SU-DHL-6 (cell line): Measurements from ENCODE around the gene SLC7A7.
"Not testable (repeated sequence)": the region's sequence is repeated elsewhere in the genome, so short reads cannot be mapped to it uniquely, and the experiment has no call there.

Experiments
- H2AFZ ChIP-seq: fragments of 200-600 bp; sonication (generic); 2 replicates; pipeline ENCODE4 v1.6.1; 2014; ENCODE audit warnings: low read depth, mild to moderate bottlenecking, moderate library complexity, mixed read lengths, antibody characterized with exemption, low read length; ENCODE audit not compliant: severe bottlenecking
- H3F3A ChIP-seq: fragments of 200-600 bp; shearing (Covaris generic); 2 replicates; pipeline ENCODE4 v1.6.0; 2016; ENCODE audit warnings: antibody characterized with exemption, mild to moderate bottlenecking; ENCODE audit not compliant: insufficient read depth
- H3K27ac ChIP-seq: fragments of 200-600 bp; sonication (generic); 2 replicates; pipeline ENCODE4 v1.5.1; 2016; ENCODE audit warnings: low read depth, mild to moderate bottlenecking, low read length, moderate library complexity, mixed read lengths
- H3K27me3 ChIP-seq: fragments of 200-600 bp; sonication (generic), shearing (Covaris generic); 2 replicates; pipeline ENCODE4 v1.6.0; 2014; ENCODE audit warnings: mild to moderate bottlenecking, low read length
- H3K36me3 ChIP-seq: fragments of 200-600 bp; sonication (generic); 2 replicates; pipeline ENCODE4 v1.6.1; 2014; ENCODE audit warnings: mild to moderate bottlenecking, low read length, mixed read lengths
- H3K4me2 ChIP-seq: fragments of 300-600, 200-600 bp; shearing (Covaris generic), sonication (generic); 2 replicates; pipeline ENCODE4 v1.6.0; 2014; ENCODE audit warnings: low read length, low read depth, mild to moderate bottlenecking; ENCODE audit not compliant: poor library complexity, severe bottlenecking
- H3K4me3 ChIP-seq: fragments of 200-600 bp; sonication (generic); 2 replicates; pipeline ENCODE4 v1.5.1; 2014; ENCODE audit warnings: antibody characterized with exemption, low read length, mild to moderate bottlenecking, mixed read lengths; ENCODE audit not compliant: insufficient read depth, poor library complexity, severe bottlenecking
- H3K79me2 ChIP-seq: fragments of 200-600 bp; sonication (generic); 2 replicates; pipeline ENCODE4 v1.6.1; 2014; ENCODE audit warnings: mild to moderate bottlenecking, low read length, moderate library complexity; ENCODE audit not compliant: insufficient read depth
- H3K9ac ChIP-seq: fragments of 200-600 bp; sonication (generic); 2 replicates; pipeline ENCODE4 v1.7.0; 2014; ENCODE audit warnings: mild to moderate bottlenecking, low read length
- H3K9me2 ChIP-seq: fragments of 200-600 bp; sonication (generic); replicated peaks from 2 replicates; pipeline ENCODE4 v1.6.1; 2014; ENCODE audit warnings: low read length; ENCODE audit not compliant: insufficient read depth
- H3K9me3 ChIP-seq: fragments of 200-600 bp; sonication (generic); 2 replicates; pipeline ENCODE4 v1.6.1; 2014; ENCODE audit warnings: low read length, mixed read lengths; ENCODE audit not compliant: insufficient read depth
- H4K20me1 ChIP-seq: fragments of 200-600 bp; sonication (generic); 2 replicates; pipeline ENCODE4 v1.6.1; 2014; ENCODE audit warnings: low read depth, mild to moderate bottlenecking, antibody characterized with exemption, low read length, moderate library complexity, mixed read lengths
- EZH2phosphoT487 ChIP-seq: fragments of 200-600 bp; sonication (generic), shearing (Covaris generic); conservative IDR thresholded peaks from 2 replicates; pipeline ENCODE4 v1.6.1; 2018; ENCODE audit warnings: mild to moderate bottlenecking, antibody characterized with exemption, low read length, moderate library complexity, mixed read lengths
- TF ChIP-seq, protein P1 (sequence below): fragments of 200-600 bp; sonication (generic); IDR thresholded peaks from one replicate; pipeline ENCODE4 v1.5.1; 2017; ENCODE audit warnings: antibody characterized with exemption, mild to moderate bottlenecking, low read length, moderate library complexity; ENCODE audit not compliant: insufficient read depth, poor library complexity, severe bottlenecking

SLC7A7 gene

DNA sequence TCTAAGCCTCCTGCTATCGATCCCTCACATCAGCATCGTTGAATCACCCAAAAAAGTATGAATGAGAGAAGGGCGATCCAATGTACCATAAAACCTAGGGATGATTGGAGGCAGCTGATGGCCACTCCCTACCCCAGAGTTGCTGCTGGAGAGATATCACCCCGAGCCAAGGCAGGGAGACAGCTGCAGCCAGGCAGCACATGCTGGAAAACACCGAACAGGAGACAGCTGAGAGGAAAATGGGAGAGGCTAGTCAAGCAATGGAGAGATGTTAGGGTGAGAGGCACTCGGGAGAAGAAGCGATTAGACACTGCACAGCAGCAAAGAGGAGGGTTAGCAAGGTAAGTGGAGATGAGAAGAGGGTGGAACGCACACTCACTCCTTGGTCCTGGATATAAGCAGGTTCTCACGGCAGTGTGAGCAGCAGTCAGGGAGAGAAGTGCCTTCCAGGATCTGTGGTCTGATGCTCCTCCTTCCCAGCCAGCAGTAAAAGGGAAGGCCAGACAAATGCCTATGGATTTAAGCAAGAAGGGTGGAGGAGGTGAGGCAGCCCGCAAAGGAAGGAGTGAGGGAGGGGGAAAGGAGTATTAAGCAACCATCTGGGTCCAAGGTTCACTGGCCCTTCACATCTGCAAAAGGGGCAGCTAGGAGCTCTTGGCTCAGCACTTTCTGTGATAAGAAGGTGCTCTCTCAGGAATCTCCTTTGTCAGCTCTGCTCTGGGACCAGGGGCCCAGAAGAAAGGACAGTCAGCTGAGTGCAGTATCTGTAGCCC is at the start of gene SLC7A7:
Gene SLC7A7, minus strand, starts transcription at position 495 of the 773 bp plus-strand sequence. CDS start 2,037 bp downstream, outside the sequence.
- peaks cover 16% of the 10 kb centered on the region for H3F3A ChIP-seq
- H3K4me3 ChIP-seq = peak within 1 kb of the TSS; percentile 43
- H3K4me2 ChIP-seq = peak within 1 kb of the TSS; percentile 70
- H3K36me3 ChIP-seq = no peaks in the 10 kb centered on the region
- H3K79me2 ChIP-seq = peaks cover 6% of the 10 kb centered on the region; the same call in 1 of the 2 replicates
- H3K9me3 ChIP-seq = no peaks in the 10 kb centered on the region
- H3K9ac ChIP-seq = peak within 1 kb of the TSS; percentile 65
- H3K27me3 ChIP-seq = no peaks in the 10 kb centered on the region
- H4K20me1 ChIP-seq = no peaks in the 10 kb centered on the region
- TF ChIP-seq, protein P1, sequence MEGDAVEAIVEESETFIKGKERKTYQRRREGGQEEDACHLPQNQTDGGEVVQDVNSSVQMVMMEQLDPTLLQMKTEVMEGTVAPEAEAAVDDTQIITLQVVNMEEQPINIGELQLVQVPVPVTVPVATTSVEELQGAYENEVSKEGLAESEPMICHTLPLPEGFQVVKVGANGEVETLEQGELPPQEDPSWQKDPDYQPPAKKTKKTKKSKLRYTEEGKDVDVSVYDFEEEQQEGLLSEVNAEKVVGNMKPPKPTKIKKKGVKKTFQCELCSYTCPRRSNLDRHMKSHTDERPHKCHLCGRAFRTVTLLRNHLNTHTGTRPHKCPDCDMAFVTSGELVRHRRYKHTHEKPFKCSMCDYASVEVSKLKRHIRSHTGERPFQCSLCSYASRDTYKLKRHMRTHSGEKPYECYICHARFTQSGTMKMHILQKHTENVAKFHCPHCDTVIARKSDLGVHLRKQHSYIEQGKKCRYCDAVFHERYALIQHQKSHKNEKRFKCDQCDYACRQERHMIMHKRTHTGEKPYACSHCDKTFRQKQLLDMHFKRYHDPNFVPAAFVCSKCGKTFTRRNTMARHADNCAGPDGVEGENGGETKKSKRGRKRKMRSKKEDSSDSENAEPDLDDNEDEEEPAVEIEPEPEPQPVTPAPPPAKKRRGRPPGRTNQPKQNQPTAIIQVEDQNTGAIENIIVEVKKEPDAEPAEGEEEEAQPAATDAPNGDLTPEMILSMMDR = no peak
- no peak for TF ChIP-seq EZH2phosphoT487
- peak within 1 kb of the TSS; percentile 68 for H3K27ac ChIP-seq
- no peaks in the 10 kb centered on the region for H3K9me2 ChIP-seq
- H2AFZ ChIP-seq = peak within 1 kb of the TSS; percentile 44

DNA sequence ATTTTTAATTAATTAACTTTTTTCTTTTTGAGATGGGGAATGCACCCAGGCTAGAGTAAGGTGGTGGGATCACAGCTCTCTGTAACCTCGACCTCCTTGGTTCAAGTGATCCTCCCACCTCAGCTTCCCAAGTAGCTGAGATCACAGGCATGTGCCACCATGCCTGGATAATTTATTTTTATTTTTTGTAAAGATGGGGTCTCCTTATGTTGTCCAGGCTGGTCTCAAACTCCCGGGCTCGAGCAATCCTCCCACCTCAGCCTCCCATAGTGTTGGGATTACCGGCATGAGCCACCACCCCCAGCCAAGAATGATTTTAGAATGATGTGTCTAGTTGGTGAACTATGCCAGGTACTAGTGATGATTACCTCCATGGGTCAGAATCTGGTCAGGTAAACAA is 49.7 kb upstream of the SLC7A7 start:
- no peaks in the 10 kb centered on the region for H3K27me3 ChIP-seq
- no peak overlapping the region for H3K4me3 ChIP-seq
- no peaks in the 10 kb centered on the region for H3K9me3 ChIP-seq
- H3K36me3 ChIP-seq = no peaks in the 10 kb centered on the region
- H3F3A ChIP-seq = no peaks in the 10 kb centered on the region
- H3K27ac ChIP-seq = no peak overlapping the region
- no peak overlapping the region for H3K9ac ChIP-seq
- H4K20me1 ChIP-seq = no peaks in the 10 kb centered on the region
- TF ChIP-seq EZH2phosphoT487 = no peak
- TF ChIP-seq, protein P1 = no peak
- no peak overlapping the region for H2AFZ ChIP-seq
- no peak overlapping the region for H3K4me2 ChIP-seq
- H3K9me2 ChIP-seq = no peaks in the 10 kb centered on the region
- no peaks in the 10 kb centered on the region for H3K79me2 ChIP-seq

GRCh38 chr14:22861651-22862050 is 46.4 kb upstream of the SLC7A7 start:
- no peak overlapping the region for H3K27ac ChIP-seq
- no peaks in the 10 kb centered on the region for H3K9me2 ChIP-seq
- H3K36me3 ChIP-seq = no peaks in the 10 kb centered on the region
- H3K9ac ChIP-seq = no peak overlapping the region
- H3K9me3 ChIP-seq = no peaks in the 10 kb centered on the region
- no peaks in the 10 kb centered on the region for H3K27me3 ChIP-seq
- no peaks in the 10 kb centered on the region for H4K20me1 ChIP-seq
- H3K79me2 ChIP-seq = no peaks in the 10 kb centered on the region
- TF ChIP-seq, protein P1 = no peak
- no peak for TF ChIP-seq EZH2phosphoT487
- H3F3A ChIP-seq = no peaks in the 10 kb centered on the region
- no peak overlapping the region for H3K4me3 ChIP-seq
- no peak overlapping the region for H2AFZ ChIP-seq
- H3K4me2 ChIP-seq = no peak overlapping the region

- not testable (repeated sequence) for H3K9me2 ChIP-seq, H4K20me1 ChIP-seq, H3F3A ChIP-seq, H3K79me2 ChIP-seq, H3K9me3 ChIP-seq, H2AFZ ChIP-seq, H3K4me2 ChIP-seq, H3K4me3 ChIP-seq, H3K36me3 ChIP-seq, H3K27ac ChIP-seq, H3K9ac ChIP-seq, H3K27me3 ChIP-seq
Observed at GRCh38 chr14:22860377-22860776, 45.1 kb upstream of the SLC7A7 start.
